ENCODE measurements around the gene MS4A8.

MS4A8 gene

GRCh38 chr11:60725592-60725991, 26.2 kb downstream of the MS4A8 start:
- no peak for DNase-seq (ENCODE audit: low spot score)
- no peak for TF ChIP-seq CTCF (IDR thresholded peaks at IDR 0.05; ENCODE audit: extremely low read depth, missing control alignments)

GRCh38 chr11:60731586-60731985, 32.2 kb downstream of the MS4A8 start:
- no peak for TF ChIP-seq CTCF (IDR thresholded peaks at IDR 0.05; ENCODE audit: extremely low read depth, missing control alignments)
- no peak for DNase-seq (ENCODE audit: low spot score)

GRCh38 chr11:60734279-60734678, 34.9 kb downstream of the MS4A8 start:
- no peak for DNase-seq (ENCODE audit: low spot score)
- TF ChIP-seq CTCF (IDR thresholded peaks at IDR 0.05; ENCODE audit: extremely low read depth, missing control alignments): no peak

- no peak for DNase-seq (ENCODE audit: low spot score)
- TF ChIP-seq CTCF (IDR thresholded peaks at IDR 0.05; ENCODE audit: extremely low read depth, missing control alignments): no peak
Measured at GRCh38 chr11:60739114-60739513, 39.7 kb downstream of the MS4A8 start.

- no peak for TF ChIP-seq CTCF (IDR thresholded peaks at IDR 0.05; ENCODE audit: extremely low read depth, missing control alignments)
Measured at GRCh38 chr11:60740573-60740972, 41.2 kb downstream of the MS4A8 start.

GRCh38 chr11:60741421-60741820, 42.0 kb downstream of the MS4A8 start:
- DNase-seq (ENCODE audit: low spot score): no peak
- no peak for TF ChIP-seq CTCF (IDR thresholded peaks at IDR 0.05; ENCODE audit: extremely low read depth, missing control alignments)

More at GRCh38 chr11:60740573-60740972, 41.2 kb downstream of the MS4A8 start:
- no peak for DNase-seq (ENCODE audit: low spot score)

- no peak for TF ChIP-seq CTCF (IDR thresholded peaks at IDR 0.05; ENCODE audit: extremely low read depth, missing control alignments)
- DNase-seq (ENCODE audit: low spot score): no peak
Measured at GRCh38 chr11:60743058-60743457, 43.6 kb downstream of the MS4A8 start.

All from GM20000 (cell line).